Right cardiac atrium (tissue), 5 donors: ENCODE data around the gene PDE7B. TPM values are rescaled to one million over a fixed set of nuclear protein-coding genes. Genes with fewer than 3 reads are reported as not detected.

ENCODE experiments used
- ATAC-seq, 2 donors: fragments of 200-7000 bp; cut with Tn5 transposase; one replicate each; pipeline versions ENCODE4 v1.8.0 to v1.9.1; 2020; ENCODE audit warnings: moderate library complexity in 2 of 2, mild to moderate bottlenecking in 1 of 2
- DNase-seq, 3 donors: peaks; one replicate each; pipeline ENCODE4 v3.0.0-alpha.2; 2020
- H3K27ac ChIP-seq: one replicate; pipeline ENCODE4 v1.5.1; 2013; ENCODE audit warnings: mild to moderate bottlenecking, low read length, control low read depth, moderate library complexity
- H3K27me3 ChIP-seq: one replicate; pipeline ENCODE4 v1.6.1; 2013; ENCODE audit not compliant: control insufficient read depth, insufficient read depth
- H3K4me1 ChIP-seq: one replicate; pipeline ENCODE4 v1.6.1; 2013; ENCODE audit warnings: low read length; ENCODE audit not compliant: control insufficient read depth, insufficient read depth
- H3K4me3 ChIP-seq: one replicate; pipeline ENCODE4 v1.5.1; 2013; ENCODE audit warnings: low read length, control low read depth
- H3K9me3 ChIP-seq: one replicate; pipeline ENCODE4 v1.6.1; 2013; ENCODE audit warnings: low read length; ENCODE audit not compliant: control insufficient read depth
- WGBS: extraction: QIAGEN DNeasy Blood & Tissue Kit; methylation state at CpG from one replicate; pipeline ENCODE4 v1.1.7; 2013; 5-methylcytosine and 5-hydroxymethylcytosine counted together
- intact Hi-C, 4 donors: fragments of 100-400 bp; cut with DNase I; formaldehyde crosslinking; loops; one replicate each; pipeline versions ENCODE4 v1.11.0 to v1.14.0; 2022 to 2023
- polyA plus RNA-seq: library from polyadenylated mRNA; stranded (reverse); fragments of 200-250 nt; gene quantifications from one replicate; pipeline ENCODE4 v1.2.3, GENCODE V29; 2013
- total RNA-seq, 4 donors: library from RNA; stranded (reverse); fragmentation: NEBNext Ultra II Directional; extraction: Animal tissue kit (Norgen Biotek cat#: 25700); gene quantifications; one replicate each; pipeline ENCODE4 v1.2.1, GENCODE V29; 2021
- donor health status: healthy with polysubstance abuse.
- donor health status: DM: no; HTN: yes; CAD: no.
- donor health status: DM: no; HTN: no; CAD: no.
- donor health status: DM: no; HTN: yes; CAD: no; lungs with severe emphysema.
- donor health status: DM: yes; HTN: yes; CAD: no.

PDE7B gene
- total and polyA plus RNA-seq, 5 donors, result 2.9 to 11.6 (median 8.3) TPM

DNA sequence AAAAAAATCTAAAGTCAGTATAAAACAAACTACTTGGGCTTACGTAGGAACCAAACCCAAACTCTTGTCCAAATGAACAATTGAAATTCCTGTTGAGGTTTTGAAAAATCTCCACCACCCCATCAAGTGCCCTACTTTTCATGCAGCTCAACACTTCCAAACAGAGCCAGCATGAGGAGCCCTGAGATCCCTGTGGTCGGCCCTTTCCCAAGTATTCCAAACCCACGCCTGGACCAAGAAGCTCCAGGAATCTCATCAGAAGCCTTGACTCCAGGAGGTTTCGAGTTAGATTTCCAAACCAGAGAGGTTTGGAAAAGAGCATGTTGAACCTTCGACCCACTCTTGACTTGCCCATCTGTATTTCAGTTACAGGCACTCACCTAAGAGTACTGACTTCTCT, 219.3 kb downstream of the PDE7B start:
- Histone ChIP-seq H3K27ac (no peak overlapping the region), H3K9me3 (no peaks in the 10 kb centered on the region), H3K4me1 (peaks cover 3% of the 10 kb centered on the region), H3K27me3 (no peaks in the 10 kb centered on the region), H3K4me3 (no peak overlapping the region)
- intact Hi-C loops, result no loop called here
- ATAC-seq, result no peak
- no peak for DNase-seq
- 93% methylated on average over 5 of the region's 5 CpGs for WGBS

DNA sequence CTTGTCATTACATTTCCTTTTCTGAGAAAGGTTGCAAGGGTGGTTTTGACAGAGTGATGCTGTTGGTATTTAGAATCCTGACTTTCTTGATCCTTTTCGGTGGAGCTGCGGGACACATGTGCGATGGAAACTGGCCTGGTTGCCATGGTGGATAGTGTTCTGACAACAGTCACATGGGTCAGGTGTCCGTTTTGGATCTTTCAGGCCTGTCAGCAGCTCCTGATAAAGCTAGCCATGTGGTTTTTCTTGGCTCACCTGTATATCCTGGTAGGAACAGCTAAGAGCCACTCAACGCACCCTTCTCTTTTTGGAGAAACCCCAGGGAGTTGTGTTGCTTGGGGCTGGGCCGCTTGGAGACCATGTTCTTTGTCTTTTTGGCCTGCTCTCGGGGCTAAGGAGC, 221.2 kb downstream of the PDE7B start:
- intact Hi-C loops, result no loop called here
- H3K4me3 ChIP-seq, result no peak overlapping the region
- ATAC-seq, result peak; percentile 84 to 93

DNA sequence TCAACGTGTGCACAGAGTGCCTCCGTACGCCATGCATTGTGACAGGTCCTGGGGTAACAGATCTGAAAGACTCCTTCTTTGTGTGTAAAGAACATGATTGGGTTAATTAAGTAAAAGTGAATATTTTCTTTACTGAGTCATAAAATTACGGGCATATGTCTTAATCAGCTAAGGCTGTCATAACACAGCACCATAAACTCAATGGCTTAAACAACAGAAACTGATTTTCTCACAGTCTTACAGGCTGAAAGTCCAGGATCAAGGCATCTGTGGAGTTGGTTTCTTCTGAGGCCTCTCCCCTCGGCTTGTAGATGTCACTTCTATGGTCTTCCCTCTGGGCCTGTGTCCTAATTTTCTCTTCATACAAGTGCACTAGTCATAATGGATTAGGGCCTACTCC, 221.7 kb downstream of the PDE7B start:
- WGBS, result 89% methylated on average over 5 of the region's 5 CpGs
- no peak for DNase-seq
- Histone ChIP-seq H3K27me3 (no peaks in the 10 kb centered on the region), H3K9me3 (no peaks in the 10 kb centered on the region), H3K4me3 (no peak overlapping the region), H3K27ac (peak overlapping the region; percentile 33), H3K4me1 (peaks cover 6% of the 10 kb centered on the region)
- no peak for ATAC-seq
- intact Hi-C loops, result no loop called here

More for the DNA sequence above, 221.2 kb downstream of the PDE7B start:
- Histone ChIP-seq H3K27ac (peak overlapping the region; percentile 46), H3K9me3 (no peaks in the 10 kb centered on the region), H3K4me1 (peaks cover 3% of the 10 kb centered on the region), H3K27me3 (no peaks in the 10 kb centered on the region)
- peak in 2 of 3 donors; percentile 25 to 64 for DNase-seq
- 68% methylated on average over 7 of the region's 7 CpGs for WGBS

- Histone ChIP-seq H3K27ac (no peak overlapping the region), H3K4me3 (no peak overlapping the region), H3K4me1 (peaks cover 3% of the 10 kb centered on the region), H3K9me3 (no peaks in the 10 kb centered on the region), H3K27me3 (no peaks in the 10 kb centered on the region)
- intact Hi-C loops, result no loop called here
- WGBS, result 66% methylated on average over 3 of the region's 3 CpGs
- DNase-seq, result no peak
- no peak for ATAC-seq
Measured at GRCh38 chr6:136076496-136076895, 225.0 kb downstream of the PDE7B start.

- peak overlapping the region; percentile 13 for H3K27ac ChIP-seq
- ATAC-seq (peak; percentile 16 to 50), DNase-seq (no peak)
- peaks cover 3% of the 10 kb centered on the region for H3K4me1 ChIP-seq
- H3K27me3 ChIP-seq, result no peaks in the 10 kb centered on the region
- no peaks in the 10 kb centered on the region for H3K9me3 ChIP-seq
- no peak overlapping the region for H3K4me3 ChIP-seq
- intact Hi-C loops, result no loop called here
- WGBS, result 61% methylated on average over 5 of the region's 5 CpGs
Measured at GRCh38 chr6:136077834-136078576, 226.5 kb downstream of the PDE7B start.

DNA sequence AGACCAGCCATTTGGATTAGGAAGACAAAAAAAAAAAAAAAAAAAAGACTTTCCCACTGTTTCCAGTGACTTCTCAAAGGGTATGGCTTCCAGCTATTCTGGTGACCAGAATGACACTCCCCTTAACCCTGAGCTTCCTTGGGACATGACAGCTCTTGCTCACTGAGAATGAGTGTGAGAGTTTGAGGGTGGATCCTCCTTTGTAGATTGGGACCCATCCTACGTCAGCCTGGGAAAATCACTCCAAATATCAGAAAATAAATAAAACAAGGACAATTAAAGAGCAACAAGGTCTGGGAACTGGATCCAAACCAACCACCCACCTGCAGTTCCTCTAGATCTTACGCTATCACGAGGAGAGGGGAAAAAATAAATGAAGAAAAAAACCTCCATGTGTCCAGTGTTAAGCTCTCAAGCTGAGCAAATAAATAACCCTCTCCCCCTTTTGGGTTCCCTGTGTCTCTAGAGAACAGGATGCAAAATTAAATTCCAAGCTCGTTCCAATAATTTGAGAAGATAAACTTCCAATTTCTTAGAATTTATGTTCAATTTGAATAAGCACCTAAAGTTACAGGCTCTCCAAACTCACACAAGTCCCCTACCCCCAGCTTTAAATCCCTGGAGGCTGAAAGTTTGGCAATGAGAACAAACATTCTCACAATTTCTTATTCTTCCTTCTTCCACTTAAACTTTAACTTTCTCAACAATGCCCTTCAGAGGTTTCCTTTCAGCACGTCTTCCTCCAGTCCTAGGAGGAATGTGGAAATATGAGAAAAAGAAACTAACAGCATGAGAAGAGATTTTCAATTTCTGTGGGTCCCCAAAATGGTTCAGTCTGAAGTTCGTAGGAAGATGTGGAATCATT, 228.4 kb downstream of the PDE7B start:
- 57% methylated on average over 6 of the region's 6 CpGs for WGBS
- DNase-seq, result no peak

DNA sequence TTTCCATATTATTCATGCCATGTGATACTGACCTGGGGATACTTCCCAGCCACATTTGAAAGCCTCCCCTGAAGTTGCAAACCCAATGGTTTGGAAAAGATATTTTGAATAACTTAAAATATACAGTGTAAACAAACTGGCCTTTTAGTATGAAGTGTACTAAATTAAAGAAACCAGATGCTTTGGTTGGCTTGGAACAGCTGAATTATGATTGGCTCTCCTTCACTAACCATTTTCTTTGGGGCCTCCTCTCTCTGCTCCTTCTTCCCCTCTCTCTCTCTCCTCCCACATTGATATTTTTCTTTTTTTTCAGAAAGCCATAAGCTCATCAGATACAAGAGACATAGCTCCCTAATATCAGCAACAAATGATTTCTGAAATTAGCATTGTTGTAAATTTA, 232.0 kb downstream of the PDE7B start:
- no peak overlapping the region for H3K4me3 ChIP-seq
- no peak overlapping the region for H3K27ac ChIP-seq
- H3K4me1 ChIP-seq, result no peaks in the 10 kb centered on the region
- H3K27me3 ChIP-seq, result no peaks in the 10 kb centered on the region
- DNase-seq (no peak), ATAC-seq (no peak)
- intact Hi-C loops, result no loop called here
- H3K9me3 ChIP-seq, result no peaks in the 10 kb centered on the region

More for the DNA sequence above, 228.4 kb downstream of the PDE7B start:
- H3K9me3 ChIP-seq, result no peaks in the 10 kb centered on the region
- peak; percentile 64 to 96 for ATAC-seq
- intact Hi-C loops, result no loop called here
- peaks cover 3% of the 10 kb centered on the region for H3K4me1 ChIP-seq
- no peak overlapping the region for H3K4me3 ChIP-seq
- H3K27ac ChIP-seq, result no peak overlapping the region
- no peaks in the 10 kb centered on the region for H3K27me3 ChIP-seq

GRCh38 chr6:136084403-136084802, 232.9 kb downstream of the PDE7B start:
- no peaks in the 10 kb centered on the region for H3K27me3 ChIP-seq
- H3K4me1 ChIP-seq, result no peaks in the 10 kb centered on the region
- DNase-seq (no peak), ATAC-seq (no peak)
- 95% methylated on average over 1 of the region's 1 CpG for WGBS
- H3K27ac ChIP-seq, result no peak overlapping the region
- no peaks in the 10 kb centered on the region for H3K9me3 ChIP-seq
- intact Hi-C loops, result no loop called here
- H3K4me3 ChIP-seq, result no peak overlapping the region

GRCh38 chr6:136085370-136086115, 234.0 kb downstream of the PDE7B start:
- H3K27ac ChIP-seq, result no peak overlapping the region
- no peaks in the 10 kb centered on the region for H3K4me1 ChIP-seq
- no peaks in the 10 kb centered on the region for H3K27me3 ChIP-seq
- no peaks in the 10 kb centered on the region for H3K9me3 ChIP-seq
- no peak overlapping the region for H3K4me3 ChIP-seq
- intact Hi-C loops, result no loop called here
- 86% methylated on average over 6 of the region's 6 CpGs for WGBS
- DNase-seq, result no peak
- no peak for ATAC-seq

GRCh38 chr6:136086686-136087085, 235.2 kb downstream of the PDE7B start:
- intact Hi-C loops, result no loop called here
- ATAC-seq, result peak; percentile 36 to 51
- Histone ChIP-seq H3K27me3 (no peaks in the 10 kb centered on the region), H3K4me1 (no peaks in the 10 kb centered on the region), H3K9me3 (no peaks in the 10 kb centered on the region), H3K27ac (no peak overlapping the region), H3K4me3 (no peak overlapping the region)
- DNase-seq, result peak; percentile 23 to 60 (median 43)
- WGBS, result 64% methylated on average over 8 of the region's 8 CpGs

DNA sequence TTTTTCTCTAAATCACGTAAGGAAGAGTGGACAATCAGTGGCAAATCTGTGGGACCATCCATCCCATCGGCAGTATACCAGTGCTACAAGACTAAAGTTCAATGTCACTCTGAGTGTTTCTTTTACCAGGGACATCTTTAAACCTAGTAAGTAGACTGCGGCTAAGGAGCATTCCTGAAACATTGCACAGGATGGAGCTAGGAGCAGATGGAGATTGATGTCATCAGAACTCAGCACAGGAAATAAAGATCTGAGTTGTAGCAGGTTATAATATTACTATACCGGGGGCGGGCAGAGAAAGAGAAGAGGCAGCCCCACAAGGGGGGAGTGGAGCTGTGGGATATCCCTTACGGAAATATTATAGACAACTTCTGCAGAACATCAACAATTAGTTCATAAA, 236.5 kb downstream of the PDE7B start:
- Histone ChIP-seq H3K9me3 (no peaks in the 10 kb centered on the region), H3K4me1 (no peaks in the 10 kb centered on the region)
- no peak for ATAC-seq

More for the DNA sequence above, 236.5 kb downstream of the PDE7B start:
- intact Hi-C loops, result no loop called here
- DNase-seq, result no peak
- H3K27ac ChIP-seq, result no peak overlapping the region
- no peak overlapping the region for H3K4me3 ChIP-seq
- 84% methylated on average over 6 of the region's 6 CpGs for WGBS
- no peaks in the 10 kb centered on the region for H3K27me3 ChIP-seq
